Panc1 (cell line): ENCODE measurements around the gene ZNF543.

Experiments used
- CTCF ChIP-seq: fragments of 450-650 bp; IDR thresholded peaks from 2 replicates; pipeline ENCODE4 v1.5.1; 2017; ENCODE audit warnings: mild to moderate bottlenecking
- POLR2AphosphoS5 ChIP-seq: IDR thresholded peaks from 2 replicates; pipeline ENCODE4 v1.6.1; 2012; ENCODE audit warnings: mild to moderate bottlenecking, low read depth, low read length, moderate library complexity
- REST ChIP-seq, 2 experiments: IDR thresholded peaks; 2 replicates each; pipeline ENCODE4 v1.6.1; 2011 to 2012; ENCODE audit warnings: low read depth in 2 of 2, control low read depth in 1 of 2, low read length in 1 of 2, mild to moderate bottlenecking in 1 of 2, moderate library complexity in 1 of 2; ENCODE audit not compliant: insufficient read depth in 1 of 2
- SIN3A ChIP-seq: IDR thresholded peaks from 2 replicates; pipeline ENCODE4 v1.6.1; 2012; ENCODE audit warnings: low read depth, mild to moderate bottlenecking, low read length, moderate library complexity, borderline replicate concordance; ENCODE audit not compliant: insufficient read depth
- TCF7L2 ChIP-seq: IDR thresholded peaks from 2 replicates; pipeline ENCODE4 v1.6.1; 2011; ENCODE audit warnings: mild to moderate bottlenecking, low read depth, low read length, inconsistent platforms

- no peak for TF ChIP-seq CTCF
- TF ChIP-seq REST (IDR thresholded peaks at IDR 0.05; ENCODE audit: insufficient read depth in 1 of 2, low read depth in 2 of 2, low read length in 1 of 2): no peak
- TF ChIP-seq TCF7L2: no peak
- TF ChIP-seq POLR2AphosphoS5: no peak
- no peak for TF ChIP-seq SIN3A
Measured at GRCh38 chr19:57290970-57291369, 29.3 kb upstream of the ZNF543 start.
